ENCODE results near the gene NFATC3. TPM values are rescaled to one million over a fixed set of nuclear protein-coding genes. Genes with fewer than 3 reads are reported as not detected.

NFATC3 gene
- total RNA-seq, 2 experiments from 2014 or later: 84.8 to 94.4 TPM

- H3K36me3 Mint-ChIP-seq (ENCODE audit: low read depth): peaks cover 74% of the 10 kb centered on the region
- no peak overlapping the region for H3K27ac ChIP-seq (ENCODE audit: low read depth in 1 of 2, low read length in 2 of 2)
- no peaks in the 10 kb centered on the region for H3K27me3 Mint-ChIP-seq
- no peak for ATAC-seq (ENCODE audit: poor library complexity)
- no peak overlapping the region for H3K27ac Mint-ChIP-seq
- H3K4me1 Mint-ChIP-seq (ENCODE audit: low read depth): peaks cover under 1% of the 10 kb centered on the region
- H3K9me3 Mint-ChIP-seq: no peaks in the 10 kb centered on the region
- POLR2A ChIA-PET: no interaction called here
- DNase-seq: no peak
- peaks cover 79% of the 10 kb centered on the region for H3K36me3 ChIP-seq (ENCODE audit: insufficient read depth, low read length)
- H3K9me3 ChIP-seq (ENCODE audit: control insufficient read depth in 1 of 2, insufficient read depth in 1 of 2, low read length in 2 of 2): no peaks in the 10 kb centered on the region
- no peaks in the 10 kb centered on the region for H3K4me1 ChIP-seq (ENCODE audit: insufficient read depth, low read length)
- intact Hi-C loops (cut with DNase I, micrococcal nuclease): no loop called here
- TF ChIP-seq, protein P1, sequence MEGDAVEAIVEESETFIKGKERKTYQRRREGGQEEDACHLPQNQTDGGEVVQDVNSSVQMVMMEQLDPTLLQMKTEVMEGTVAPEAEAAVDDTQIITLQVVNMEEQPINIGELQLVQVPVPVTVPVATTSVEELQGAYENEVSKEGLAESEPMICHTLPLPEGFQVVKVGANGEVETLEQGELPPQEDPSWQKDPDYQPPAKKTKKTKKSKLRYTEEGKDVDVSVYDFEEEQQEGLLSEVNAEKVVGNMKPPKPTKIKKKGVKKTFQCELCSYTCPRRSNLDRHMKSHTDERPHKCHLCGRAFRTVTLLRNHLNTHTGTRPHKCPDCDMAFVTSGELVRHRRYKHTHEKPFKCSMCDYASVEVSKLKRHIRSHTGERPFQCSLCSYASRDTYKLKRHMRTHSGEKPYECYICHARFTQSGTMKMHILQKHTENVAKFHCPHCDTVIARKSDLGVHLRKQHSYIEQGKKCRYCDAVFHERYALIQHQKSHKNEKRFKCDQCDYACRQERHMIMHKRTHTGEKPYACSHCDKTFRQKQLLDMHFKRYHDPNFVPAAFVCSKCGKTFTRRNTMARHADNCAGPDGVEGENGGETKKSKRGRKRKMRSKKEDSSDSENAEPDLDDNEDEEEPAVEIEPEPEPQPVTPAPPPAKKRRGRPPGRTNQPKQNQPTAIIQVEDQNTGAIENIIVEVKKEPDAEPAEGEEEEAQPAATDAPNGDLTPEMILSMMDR (IDR thresholded peaks at IDR 0.05): no peak
- no peak overlapping the region for H3K4me3 ChIP-seq (ENCODE audit: low read length)
- H3K4me3 Mint-ChIP-seq: no peak overlapping the region
- CTCF ChIA-PET: no interaction called here
- no peaks in the 10 kb centered on the region for H3K27me3 ChIP-seq (ENCODE audit: control insufficient read depth in 1 of 2, insufficient read depth in 2 of 2, low read length in 2 of 2)
These were observed 102.3 kb downstream of the NFATC3 start for GRCh38 chr16:68187505-68187904.

- intact Hi-C loops (cut with DNase I, micrococcal nuclease): no loop called here
- H3K36me3 ChIP-seq (ENCODE audit: insufficient read depth, low read length): peaks cover 79% of the 10 kb centered on the region
- no peaks in the 10 kb centered on the region for H3K9me3 ChIP-seq (ENCODE audit: control insufficient read depth in 1 of 2, insufficient read depth in 1 of 2, low read length in 2 of 2)
- Mint-ChIP-seq H3K27me3 (no peaks in the 10 kb centered on the region), H3K36me3 (ENCODE audit: low read depth) (peaks cover 76% of the 10 kb centered on the region), H3K9me3 (no peaks in the 10 kb centered on the region), H3K4me1 (ENCODE audit: low read depth) (peaks cover 8% of the 10 kb centered on the region), H3K27ac (no peak overlapping the region), H3K4me3 (no peak overlapping the region)
- DNase-seq (no peak), ATAC-seq (ENCODE audit: poor library complexity) (no peak)
- H3K27me3 ChIP-seq (ENCODE audit: control insufficient read depth in 1 of 2, insufficient read depth in 2 of 2, low read length in 2 of 2): no peaks in the 10 kb centered on the region
- ChIA-PET CTCF (no interaction called here), POLR2A (no interaction called here)
- H3K4me3 ChIP-seq (ENCODE audit: low read length): no peak overlapping the region
- TF ChIP-seq, protein P1 (IDR thresholded peaks at IDR 0.05): no peak
- H3K4me1 ChIP-seq (ENCODE audit: insufficient read depth, low read length): no peaks in the 10 kb centered on the region
- no peak overlapping the region for H3K27ac ChIP-seq (ENCODE audit: low read depth in 1 of 2, low read length in 2 of 2)
These were observed 103.0 kb downstream of the NFATC3 start for GRCh38 chr16:68188170-68188569.

- no peaks in the 10 kb centered on the region for H3K9me3 Mint-ChIP-seq
- DNase-seq: no peak
- intact Hi-C loops (cut with DNase I, micrococcal nuclease): no loop called here
- POLR2A ChIA-PET: no interaction called here
- Histone ChIP-seq H3K36me3 (ENCODE audit: insufficient read depth, low read length) (peaks cover 81% of the 10 kb centered on the region), H3K27ac (ENCODE audit: low read depth in 1 of 2, low read length in 2 of 2) (no peak overlapping the region), H3K27me3 (ENCODE audit: control insufficient read depth in 1 of 2, insufficient read depth in 2 of 2, low read length in 2 of 2) (no peaks in the 10 kb centered on the region), H3K4me1 (ENCODE audit: insufficient read depth, low read length) (no peaks in the 10 kb centered on the region), H3K4me3 (ENCODE audit: low read length) (no peak overlapping the region), H3K9me3 (ENCODE audit: control insufficient read depth in 1 of 2, insufficient read depth in 1 of 2, low read length in 2 of 2) (no peaks in the 10 kb centered on the region)
- ATAC-seq (ENCODE audit: poor library complexity): no peak
- H3K4me3 Mint-ChIP-seq: no peak overlapping the region
- no peak overlapping the region for H3K27ac Mint-ChIP-seq
- CTCF ChIA-PET: interaction anchor here (1.6 kb wide), 1 partner anchor 11 kb away, joined by 4 read pairs; no protein-coding TSS in a partner anchor
- H3K4me1 Mint-ChIP-seq (ENCODE audit: low read depth): peaks cover 9% of the 10 kb centered on the region
- H3K36me3 Mint-ChIP-seq (ENCODE audit: low read depth): peaks cover 80% of the 10 kb centered on the region
- TF ChIP-seq, protein P1 (IDR thresholded peaks at IDR 0.05): no peak
- no peaks in the 10 kb centered on the region for H3K27me3 Mint-ChIP-seq
These were observed 104.9 kb downstream of the NFATC3 start for GRCh38 chr16:68190081-68190480.
